Suprapubic skin (tissue), 4 donors: ENCODE data around the gene SNCG.

Experiments used
- EP300 ChIP-seq: sonication (generic); formaldehyde crosslinking; IDR thresholded peaks from one replicate; pipeline ENCODE4 v1.6.1; 2017; ENCODE audit warnings: antibody characterized with exemption
- POLR2AphosphoS5 ChIP-seq, 3 donors: sonication (generic); formaldehyde crosslinking; IDR thresholded peaks; one replicate each; pipeline ENCODE4 v1.6.1; 2017; ENCODE audit warnings: antibody characterized with exemption in 3 of 3

- TF ChIP-seq EP300 (no peak), POLR2AphosphoS5 (IDR thresholded peaks at IDR 0.05) (no peak)
Measured at GRCh38 chr10:86954681-86955500, 3.5 kb upstream of the SNCG start.
